Mucosa of descending colon (tissue), 3 donors: ENCODE data around the gene TFCP2L1. TPM values are rescaled to one million over a fixed set of nuclear protein-coding genes. Genes with fewer than 3 reads are reported as not detected.

ENCODE experiments used
- ATAC-seq: fragments of 200-7000 bp; cut with Tn5 transposase; one replicate; pipeline ENCODE4 v1.9.1; 2020; ENCODE audit warnings: mild to moderate bottlenecking, moderate library complexity
- DNase-seq, 3 donors: peaks; one replicate each; pipeline ENCODE4 v3.0.0-alpha.2; 2020
- H3K36me3 ChIP-seq: fragments of 200-600 bp; one replicate; pipeline ENCODE4 v1.8.0; 2021; ENCODE audit warnings: low read depth, mild to moderate bottlenecking
- H3K4me1 ChIP-seq: fragments of 200-600 bp; one replicate; pipeline ENCODE4 v1.8.0; 2021; ENCODE audit warnings: low read depth, mild to moderate bottlenecking
- H3K4me3 ChIP-seq: fragments of 200-600 bp; one replicate; pipeline ENCODE4 v1.8.0; 2021; ENCODE audit warnings: mild to moderate bottlenecking
- H3K9me3 ChIP-seq: fragments of 200-600 bp; one replicate; pipeline ENCODE4 v1.8.0; 2021; ENCODE audit warnings: mild to moderate bottlenecking
- intact Hi-C, 2 donors: fragments of 100-400 bp; cut with DNase I in 1 of 2; cut with micrococcal nuclease in 1 of 2; formaldehyde crosslinking; loops; one replicate each; pipeline versions ENCODE4 v1.11.0 to v1.11.1; 2022; cut with DNase I, micrococcal nuclease
- total RNA-seq, 3 donors: library from RNA; stranded (reverse); fragmentation: NEBNext Ultra II Directional in 2 of 3; extraction: Animal tissue kit (Norgen Biotek cat#: 25700) in 2 of 3; gene quantifications; one replicate each; pipeline versions ENCODE4 v1.2.1 to v1.2.4, GENCODE V29; 2021 to 2023
- TF ChIP-seq, protein P1 (sequence below): fragments of 200-600 bp; IDR thresholded peaks from one replicate; pipeline ENCODE4 v1.8.0; 2022; ENCODE audit warnings: antibody characterized with exemption, mild to moderate bottlenecking
- donor health status: DM: no; HTN: no; CAD: no; lungs with moderate emphysema.
- donor health status: DM: no; HTN: no; CAD: no.
- donor health status: DM: no; HTN: yes; CAD: no.

Gene TFCP2L1
- total RNA-seq, 3 donors from 2014 or later = 46.9 to 111 (median 107) TPM

GRCh38 chr2:121200419-121201315 is 84.3 kb downstream of the TFCP2L1 start:
- intact Hi-C loops = no loop called here
- TF ChIP-seq, protein P1, sequence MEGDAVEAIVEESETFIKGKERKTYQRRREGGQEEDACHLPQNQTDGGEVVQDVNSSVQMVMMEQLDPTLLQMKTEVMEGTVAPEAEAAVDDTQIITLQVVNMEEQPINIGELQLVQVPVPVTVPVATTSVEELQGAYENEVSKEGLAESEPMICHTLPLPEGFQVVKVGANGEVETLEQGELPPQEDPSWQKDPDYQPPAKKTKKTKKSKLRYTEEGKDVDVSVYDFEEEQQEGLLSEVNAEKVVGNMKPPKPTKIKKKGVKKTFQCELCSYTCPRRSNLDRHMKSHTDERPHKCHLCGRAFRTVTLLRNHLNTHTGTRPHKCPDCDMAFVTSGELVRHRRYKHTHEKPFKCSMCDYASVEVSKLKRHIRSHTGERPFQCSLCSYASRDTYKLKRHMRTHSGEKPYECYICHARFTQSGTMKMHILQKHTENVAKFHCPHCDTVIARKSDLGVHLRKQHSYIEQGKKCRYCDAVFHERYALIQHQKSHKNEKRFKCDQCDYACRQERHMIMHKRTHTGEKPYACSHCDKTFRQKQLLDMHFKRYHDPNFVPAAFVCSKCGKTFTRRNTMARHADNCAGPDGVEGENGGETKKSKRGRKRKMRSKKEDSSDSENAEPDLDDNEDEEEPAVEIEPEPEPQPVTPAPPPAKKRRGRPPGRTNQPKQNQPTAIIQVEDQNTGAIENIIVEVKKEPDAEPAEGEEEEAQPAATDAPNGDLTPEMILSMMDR = no peak
- Histone ChIP-seq H3K36me3 (no peaks in the 10 kb centered on the region), H3K4me3 (no peak overlapping the region), H3K9me3 (no peaks in the 10 kb centered on the region), H3K4me1 (peaks cover 26% of the 10 kb centered on the region)
- ATAC-seq (no peak), DNase-seq (no peak)

GRCh38 chr2:121200011-121200347 is 85.0 kb downstream of the TFCP2L1 start:
- TF ChIP-seq, protein P1 = no peak
- DNase-seq (peak in 1 of 3 donors; percentile 52), ATAC-seq (no peak)
- H3K36me3 ChIP-seq = no peaks in the 10 kb centered on the region
- peaks cover 26% of the 10 kb centered on the region for H3K4me1 ChIP-seq
- no peaks in the 10 kb centered on the region for H3K9me3 ChIP-seq
- no peak overlapping the region for H3K4me3 ChIP-seq
- intact Hi-C loops = no loop called here

DNA sequence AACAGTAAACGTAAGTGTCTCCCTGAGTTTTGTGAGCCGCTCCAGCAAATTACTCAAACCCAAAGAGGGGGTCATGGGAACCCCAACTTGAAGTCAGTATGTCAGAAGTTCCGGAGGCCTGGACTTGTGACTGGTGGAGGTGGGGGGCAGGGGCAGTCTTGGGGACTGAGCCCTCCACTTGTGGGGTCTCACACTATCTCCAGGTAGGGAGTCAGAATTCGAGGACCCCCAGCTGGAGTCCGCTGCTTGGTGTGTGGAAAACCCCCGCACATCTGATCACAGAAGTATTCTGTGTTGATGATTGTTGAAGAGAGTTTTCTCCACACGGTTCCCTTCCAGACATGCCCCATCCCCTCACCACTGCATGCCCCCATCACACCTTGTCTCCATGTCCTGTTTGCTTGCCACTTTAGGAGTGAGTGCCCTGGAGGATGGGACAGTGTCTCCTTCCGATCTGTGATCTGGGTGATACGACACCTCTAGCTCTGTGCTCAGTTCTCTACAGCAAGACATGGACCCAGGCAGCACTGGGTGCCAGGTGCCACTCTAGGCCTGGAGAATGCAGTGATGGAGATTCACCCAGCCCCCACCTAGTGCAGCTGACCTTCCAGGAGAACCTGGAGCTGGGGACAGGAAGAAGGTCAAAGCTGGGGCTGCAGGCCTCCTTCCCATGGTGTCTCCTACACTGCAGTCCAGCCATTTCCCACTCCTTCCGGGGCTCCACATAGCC is 85.6 kb downstream of the TFCP2L1 start:
- no peak for ATAC-seq
- TF ChIP-seq, protein P1 = no peak
- peaks cover 23% of the 10 kb centered on the region for H3K4me1 ChIP-seq
- H3K4me3 ChIP-seq = no peak overlapping the region
- peak in 1 of 3 donors; percentile 27 for DNase-seq
- no peaks in the 10 kb centered on the region for H3K9me3 ChIP-seq
- intact Hi-C loops = no loop called here
- no peaks in the 10 kb centered on the region for H3K36me3 ChIP-seq

DNA sequence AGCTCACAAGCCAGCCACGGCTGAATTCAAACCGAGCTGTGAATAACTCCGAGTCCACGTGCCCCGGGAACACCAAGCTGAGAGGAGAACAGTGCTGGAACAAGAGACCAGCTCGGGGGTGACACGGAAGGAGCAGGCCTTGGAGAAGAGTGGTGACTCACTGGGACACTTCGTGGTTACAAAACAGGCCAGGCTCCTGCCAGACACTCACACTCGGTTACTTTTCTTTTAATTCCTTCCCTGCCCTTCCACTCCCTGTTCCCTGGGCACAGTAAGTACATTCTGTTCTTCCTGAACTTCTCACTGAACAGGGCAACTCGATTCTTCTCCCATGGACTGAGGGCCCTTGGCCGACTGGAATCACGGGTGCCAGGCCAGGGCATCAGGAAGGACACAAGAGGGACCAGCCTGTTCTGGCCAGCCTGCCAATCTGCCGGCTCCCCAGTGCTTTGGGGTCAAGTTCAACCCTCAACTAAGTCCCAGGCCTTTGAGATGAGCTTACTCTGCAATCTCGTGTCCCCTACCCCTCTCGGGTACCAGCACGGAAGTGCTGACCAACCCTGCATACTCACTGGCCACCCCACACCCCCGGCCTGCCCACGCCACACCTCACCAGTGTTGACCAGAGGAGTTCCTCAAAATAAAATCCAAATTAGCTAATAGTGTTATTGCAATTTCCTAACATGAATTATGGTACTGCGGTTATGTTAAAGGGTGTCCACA is 87.5 kb downstream of the TFCP2L1 start:
- DNase-seq = peak in 2 of 3 donors; percentile 61 to 77
- intact Hi-C loops = no loop called here

GRCh38 chr2:121196849-121197155 is 88.2 kb downstream of the TFCP2L1 start:
- H3K4me1 ChIP-seq = peaks cover 7% of the 10 kb centered on the region
- no peaks in the 10 kb centered on the region for H3K36me3 ChIP-seq
- intact Hi-C loops = no loop called here
- TF ChIP-seq, protein P1 = no peak
- no peak for ATAC-seq
- no peak overlapping the region for H3K4me3 ChIP-seq
- DNase-seq = no peak
- H3K9me3 ChIP-seq = no peaks in the 10 kb centered on the region

More for the DNA sequence above, 87.5 kb downstream of the TFCP2L1 start:
- TF ChIP-seq, protein P1 = no peak
- peaks cover 12% of the 10 kb centered on the region for H3K4me1 ChIP-seq
- ATAC-seq = peak; percentile 93
- H3K9me3 ChIP-seq = no peaks in the 10 kb centered on the region
- H3K4me3 ChIP-seq = no peak overlapping the region
- H3K36me3 ChIP-seq = no peaks in the 10 kb centered on the region
